T-cell (primary cell): ENCODE results near the gene RHCE. TPM values are rescaled to one million over a fixed set of nuclear protein-coding genes. Genes with fewer than 3 reads are reported as not detected.
"Not testable (repeated sequence)": the region's sequence is repeated elsewhere in the genome, so short reads cannot be mapped to it uniquely, and the experiment has no call there.

Source experiments
- ATAC-seq, 4 experiments: fragments of 200-7000 bp in 3 of 4; fragments of 150-1000 bp in 1 of 4; cut with Tn5 transposase; replicated peaks in 1 of 4; 1 replicate in 3 of 4; 2 replicates in 1 of 4; pipeline ENCODE4 v1.10.0; 2021; ENCODE audit warnings: moderate library complexity in 3 of 4, mild to moderate bottlenecking in 2 of 4, moderate number of reproducible peaks in 1 of 4
- CTCF ChIA-PET, 2 donors: fragments of 300-600 bp; sonication (Branson Sonifier 250); formaldehyde crosslinking; loops; one replicate each; lab custom pipeline; 2022; ENCODE audit warnings: antibody characterized with exemption in 2 of 2; lab: Charles Lee
- POLR2A ChIA-PET, 2 donors: fragments of 300-600 bp; sonication (Branson Sonifier 250); formaldehyde crosslinking; loops; one replicate each; lab custom pipeline; 2022; ENCODE audit warnings: antibody characterized with exemption in 2 of 2; lab: Charles Lee
- DNase-seq, 35 experiments: peaks; one replicate each; pipeline versions ENCODE4 v3.0.0 to v3.0.0-alpha.2; 2013 to 2023
- H3K27ac ChIP-seq: one replicate; pipeline ENCODE4 v1.5.1; 2013; ENCODE audit warnings: low read length
- H3K27me3 ChIP-seq, 2 experiments: replicated peaks in 1 of 2; 1 replicate in 1 of 2; 2 replicates in 1 of 2; pipeline versions ENCODE4 v1.6.1 to v1.7.0; 2013; ENCODE audit warnings: low read length in 1 of 2, mixed read lengths in 1 of 2; ENCODE audit not compliant: control insufficient read depth in 2 of 2, insufficient read depth in 2 of 2; ENCODE audit errors: extremely low read depth in 1 of 2
- H3K36me3 ChIP-seq, 2 donors: 1 replicate in 1 of 2; 2 replicates in 1 of 2; pipeline versions ENCODE4 v1.6.1 to v1.7.0; 2013; ENCODE audit warnings: low read length in 1 of 2; ENCODE audit not compliant: control insufficient read depth in 2 of 2, insufficient read depth in 1 of 2; ENCODE audit errors: extremely low read depth in 1 of 2
- H3K4me1 ChIP-seq, 2 experiments: 1 replicate in 1 of 2; 2 replicates in 1 of 2; pipeline versions ENCODE4 v1.6.1 to v1.7.0; 2013; ENCODE audit warnings: low read length in 2 of 2, mixed read lengths in 1 of 2; ENCODE audit not compliant: insufficient read depth in 2 of 2, control insufficient read depth in 1 of 2; ENCODE audit errors: extremely low read depth in 1 of 2
- H3K4me3 ChIP-seq, 2 donors: 1 replicate in 1 of 2; 2 replicates in 1 of 2; pipeline versions ENCODE4 v1.5.1 to v1.7.0; 2013; ENCODE audit warnings: mild to moderate bottlenecking in 2 of 2, low read length in 1 of 2, moderate library complexity in 1 of 2; ENCODE audit not compliant: control insufficient read depth in 1 of 2; ENCODE audit errors: extremely low read depth in 1 of 2
- H3K9me3 ChIP-seq: 2 replicates; pipeline ENCODE4 v1.7.0; 2013
- H3K27ac Mint-ChIP-seq, 2 donors: one replicate each; pipeline ENCODE4 v1.8.0; 2020 to 2021; ENCODE audit warnings: mild to moderate bottlenecking in 2 of 2, mixed read lengths in 2 of 2
- H3K27me3 Mint-ChIP-seq, 2 donors: one replicate each; pipeline ENCODE4 v1.8.0; 2021 to 2022; ENCODE audit warnings: mixed read lengths in 2 of 2
- H3K36me3 Mint-ChIP-seq: one replicate; pipeline ENCODE4 v1.8.0; 2021; ENCODE audit warnings: mixed read lengths
- H3K4me1 Mint-ChIP-seq, 3 donors: one replicate each; pipeline ENCODE4 v1.8.0; 2020 to 2022; ENCODE audit warnings: mixed read lengths in 3 of 3, mild to moderate bottlenecking in 1 of 3
- H3K4me3 Mint-ChIP-seq, 3 donors: one replicate each; pipeline ENCODE4 v1.8.0; 2020 to 2022; ENCODE audit warnings: mild to moderate bottlenecking in 3 of 3, mixed read lengths in 3 of 3, moderate library complexity in 3 of 3
- H3K9me3 Mint-ChIP-seq, 3 donors: one replicate each; pipeline ENCODE4 v1.8.0; 2020 to 2022; ENCODE audit warnings: mixed read lengths in 3 of 3
- WGBS: methylation state at CpG from one replicate; pipeline ENCODE4 v1.1.5; 2013; ENCODE audit warnings: missing lambda C conversion rate; ENCODE audit not compliant: insufficient coverage; 5-methylcytosine and 5-hydroxymethylcytosine counted together
- total RNA-seq, 35 experiments: library from RNA in 6 of 35; stranded (reverse) in 6 of 35; fragments of 120-200 nt in 1 of 35; gene quantifications; one replicate each; pipeline versions ENCODE4 v1.2.1 to v1.2.4 and lab custom pipeline; 2013 to 2026

RHCE gene
- total RNA-seq (1 to 10 TPM in 1 of 5 donors, under 1 TPM in 3, not detected in 1; 0.35 to 1.0 (median 0.63) TPM), total RNA-seq (lab: John Stamatoyannopoulos, UW) (0 to 1.1 (median 0.33) reads per million in 29 experiments)
- 0.46 TPM for total RNA-seq (2013)

DNA sequence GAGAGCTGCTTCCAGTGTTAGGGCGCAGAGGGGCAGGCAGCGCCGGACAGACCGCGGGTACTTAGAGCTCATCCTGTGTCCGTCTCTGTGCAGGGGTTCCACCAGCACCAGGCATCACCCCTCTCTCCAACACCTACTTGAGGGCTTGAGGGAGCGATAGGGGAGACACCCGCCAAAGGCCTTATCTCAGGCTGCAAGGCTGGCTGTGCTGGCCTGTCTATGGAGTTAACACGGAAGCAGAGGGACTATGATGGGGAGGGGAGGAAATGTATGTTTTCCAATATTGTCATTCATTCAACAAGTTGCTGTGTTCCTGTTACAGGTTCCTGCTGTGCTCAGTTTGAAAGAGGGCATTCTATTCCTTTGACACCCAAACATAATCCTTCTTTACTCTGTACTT is at the start of gene RHCE:
RHCE (minus strand) TSS at position 111 of the 400 bp plus-strand sequence; CDS start at position 72, 39 bp downstream.
- H3K9me3 Mint-ChIP-seq, H3K36me3 Mint-ChIP-seq, H3K27me3 Mint-ChIP-seq, H3K27ac ChIP-seq, H3K4me1 Mint-ChIP-seq, CTCF ChIA-PET, POLR2A ChIA-PET, H3K4me3 Mint-ChIP-seq, ATAC-seq, H3K4me3 ChIP-seq, DNase-seq, H3K27me3 ChIP-seq, H3K36me3 ChIP-seq, H3K4me1 ChIP-seq, H3K9me3 ChIP-seq, H3K27ac Mint-ChIP-seq: not testable (repeated sequence)
- no CpG with 5 or more reads among the region's 9 CpGs for WGBS

DNA sequence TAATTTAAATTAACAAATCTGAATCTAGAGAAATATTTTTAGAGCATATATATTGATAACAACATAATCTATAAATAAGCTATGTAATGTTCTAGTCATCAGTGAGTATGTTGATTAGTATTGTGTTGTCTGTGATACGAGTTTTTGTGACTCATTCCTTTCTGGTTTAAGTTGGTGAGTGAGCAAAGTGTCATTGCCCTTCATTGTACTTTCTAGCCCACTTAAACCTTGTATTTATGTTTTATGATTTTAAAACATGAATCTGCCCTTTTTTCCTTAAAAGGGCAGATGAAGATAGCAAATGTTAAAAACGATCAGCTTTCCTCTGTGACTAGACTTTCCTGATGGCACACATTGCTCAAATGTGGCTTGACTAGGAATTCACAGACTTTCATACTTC is 48.6 kb upstream of the RHCE start:
- Mint-ChIP-seq H3K36me3 (peaks cover 24% of the 10 kb centered on the region), H3K27ac (no peak overlapping the region), H3K4me1 (peaks cover 61 to 64% (median 62%) of the 10 kb centered on the region in 3 donors), H3K9me3 (no peaks in the 10 kb centered on the region), H3K4me3 (no peak overlapping the region), H3K27me3 (no peaks in the 10 kb centered on the region)
- ChIA-PET POLR2A (interaction anchor here in 1 of 2 donors (0.6 kb wide), 1 partner anchor 1778 kb away, joined by 5 read pairs; no protein-coding TSS in a partner anchor), CTCF (interaction anchor here in 1 of 2 donors (0.7 kb wide), 1 partner anchor 564 kb away, joined by 3 read pairs; no protein-coding TSS in a partner anchor)
- H3K4me3 ChIP-seq, result no peak overlapping the region
- peaks cover 11% of the 10 kb centered on the region in 2 experiments for H3K4me1 ChIP-seq
- H3K27ac ChIP-seq, result no peak overlapping the region
- H3K9me3 ChIP-seq, result no peaks in the 10 kb centered on the region
- no peaks in the 10 kb centered on the region for H3K27me3 ChIP-seq
- WGBS, result 88% methylated on average over 1 of the region's 2 CpGs
- ATAC-seq (no peak), DNase-seq (no peak)
- H3K36me3 ChIP-seq, result peaks cover 0 to 9% of the 10 kb centered on the region in 2 donors

DNA sequence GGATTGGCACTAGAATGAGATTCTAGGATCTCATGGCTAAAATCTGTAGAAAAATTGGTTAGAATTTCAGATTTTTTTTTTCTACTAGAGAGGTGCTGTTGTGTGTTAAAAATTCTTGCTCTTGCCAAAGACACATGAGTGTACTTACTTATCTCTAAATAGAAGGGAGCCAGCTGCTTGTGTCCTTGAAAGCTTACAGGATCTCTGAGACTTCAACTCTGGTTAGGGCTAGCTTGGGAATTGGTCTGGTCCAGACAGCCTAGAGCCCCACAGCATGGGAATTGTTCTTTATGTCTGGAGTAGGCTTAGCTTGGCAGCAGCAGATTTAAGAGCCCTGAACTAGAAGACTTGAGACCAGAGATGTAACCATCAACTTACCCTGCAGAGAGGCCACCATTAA is 47.4 kb upstream of the RHCE start:
- Mint-ChIP-seq H3K4me1 (peaks cover 50 to 52% (median 50%) of the 10 kb centered on the region in 3 donors), H3K9me3 (no peaks in the 10 kb centered on the region), H3K36me3 (peaks cover 24% of the 10 kb centered on the region), H3K27me3 (no peaks in the 10 kb centered on the region), H3K4me3 (peak overlapping the region in 1 of 3 donors; percentile 25), H3K27ac (peak overlapping the region; percentile 77 to 84)
- POLR2A ChIA-PET, result interaction anchor here (0.6 to 0.7 kb wide), 5 partner anchors 11 to 1086 kb away, joined by 3 to 6 read pairs (median 4); no protein-coding TSS in a partner anchor
- Histone ChIP-seq H3K27me3 (no peaks in the 10 kb centered on the region), H3K36me3 (peaks cover 0 to 9% of the 10 kb centered on the region in 2 donors), H3K4me3 (no peak overlapping the region), H3K9me3 (no peaks in the 10 kb centered on the region), H3K27ac (no peak overlapping the region), H3K4me1 (peaks cover under 1 to 6% of the 10 kb centered on the region in 2 experiments)
- DNase-seq (no peak), ATAC-seq (no peak)
- CTCF ChIA-PET, result interaction anchor here (0.6 to 1.3 kb wide), 2 partner anchors 20 to 1312 kb away, joined by 3 to 6 read pairs; no protein-coding TSS in a partner anchor

DNA sequence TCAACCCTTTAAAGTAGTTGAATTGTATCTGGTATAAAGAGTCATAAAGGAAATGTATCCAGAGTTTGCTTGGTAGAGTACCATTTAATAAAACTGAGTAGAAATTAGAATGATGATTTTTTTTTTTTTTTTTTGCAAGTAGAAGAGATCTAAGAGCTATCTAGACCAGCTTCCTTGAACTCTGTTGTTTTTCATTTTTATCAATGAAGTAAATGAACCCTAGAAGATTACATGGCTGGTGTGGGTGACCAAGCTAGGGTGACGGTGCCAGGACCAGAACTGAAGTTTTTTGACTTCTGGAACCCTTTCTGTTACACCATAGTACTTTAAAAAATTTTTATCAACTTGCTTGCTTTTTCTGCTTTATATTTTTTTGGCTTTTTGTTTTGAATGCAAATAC is 47.0 kb upstream of the RHCE start:
- Histone ChIP-seq H3K9me3 (no peaks in the 10 kb centered on the region), H3K36me3 (peaks cover under 1 to 9% of the 10 kb centered on the region in 2 donors), H3K27ac (no peak overlapping the region), H3K27me3 (no peaks in the 10 kb centered on the region), H3K4me1 (peaks cover 0 to 6% of the 10 kb centered on the region in 2 experiments), H3K4me3 (no peak overlapping the region)
- peaks cover 24% of the 10 kb centered on the region for H3K36me3 Mint-ChIP-seq
- H3K27ac Mint-ChIP-seq, result peak overlapping the region; percentile 77 to 84
- no peak for DNase-seq
- H3K9me3 Mint-ChIP-seq, result no peaks in the 10 kb centered on the region
- ChIA-PET POLR2A (interaction anchor here (0.6 to 0.7 kb wide), 5 partner anchors 12 to 1085 kb away, joined by 3 to 6 read pairs (median 4); no protein-coding TSS in a partner anchor), CTCF (interaction anchor here (0.6 to 1.3 kb wide), 2 partner anchors 20 to 1312 kb away, joined by 3 to 6 read pairs; no protein-coding TSS in a partner anchor)
- peak overlapping the region in 1 of 3 donors; percentile 25 for H3K4me3 Mint-ChIP-seq
- H3K4me1 Mint-ChIP-seq, result peaks cover 45 to 48% (median 46%) of the 10 kb centered on the region in 3 donors
- H3K27me3 Mint-ChIP-seq, result no peaks in the 10 kb centered on the region
- ATAC-seq, result peak in 2 of 4 experiments; percentile 27 to 45
- WGBS, result no CpG with 5 or more reads among the region's 1 CpG

DNA sequence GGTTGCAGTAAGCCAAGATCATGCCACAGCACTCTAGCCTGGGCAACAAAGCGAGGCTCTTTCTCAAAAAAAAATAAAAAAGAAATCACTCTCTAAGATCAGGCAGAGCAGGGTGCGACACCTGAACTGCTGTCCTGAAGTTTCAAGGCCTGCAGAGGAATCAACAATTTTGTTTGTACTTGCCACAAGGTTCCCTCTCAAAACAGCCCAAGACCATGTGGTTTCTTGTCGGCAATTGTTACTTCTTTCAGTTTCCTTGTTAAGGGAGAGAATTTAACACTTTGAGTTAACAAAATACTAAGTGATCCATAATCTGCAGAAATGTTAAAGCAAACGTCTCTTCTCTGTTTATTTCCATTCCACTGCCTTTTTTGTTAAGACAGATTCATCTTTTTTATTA is 46.6 kb upstream of the RHCE start:
- Histone ChIP-seq H3K4me3 (no peak overlapping the region), H3K27me3 (no peaks in the 10 kb centered on the region), H3K4me1 (peaks cover 0 to 6% of the 10 kb centered on the region in 2 experiments), H3K9me3 (no peaks in the 10 kb centered on the region), H3K27ac (no peak overlapping the region), H3K36me3 (peaks cover 5 to 9% of the 10 kb centered on the region in 2 donors)
- Mint-ChIP-seq H3K4me1 (peaks cover 41 to 47% (median 44%) of the 10 kb centered on the region in 3 donors), H3K4me3 (peak overlapping the region in 1 of 3 donors; percentile 25), H3K27me3 (no peaks in the 10 kb centered on the region), H3K9me3 (no peaks in the 10 kb centered on the region), H3K36me3 (peaks cover 27% of the 10 kb centered on the region), H3K27ac (peak overlapping the region; percentile 77 to 84)
- DNase-seq (peak in 1 of 35 experiments; percentile 15), ATAC-seq (peak in 3 of 4 experiments; percentile 51 to 66 (median 53))
- CTCF ChIA-PET, result interaction anchor here in 1 of 2 donors (1.3 kb wide), 1 partner anchor 20 kb away, joined by 6 read pairs; no protein-coding TSS in a partner anchor
- POLR2A ChIA-PET, result no interaction called here
- WGBS, result 60% methylated on average over 1 of the region's 4 CpGs

DNA sequence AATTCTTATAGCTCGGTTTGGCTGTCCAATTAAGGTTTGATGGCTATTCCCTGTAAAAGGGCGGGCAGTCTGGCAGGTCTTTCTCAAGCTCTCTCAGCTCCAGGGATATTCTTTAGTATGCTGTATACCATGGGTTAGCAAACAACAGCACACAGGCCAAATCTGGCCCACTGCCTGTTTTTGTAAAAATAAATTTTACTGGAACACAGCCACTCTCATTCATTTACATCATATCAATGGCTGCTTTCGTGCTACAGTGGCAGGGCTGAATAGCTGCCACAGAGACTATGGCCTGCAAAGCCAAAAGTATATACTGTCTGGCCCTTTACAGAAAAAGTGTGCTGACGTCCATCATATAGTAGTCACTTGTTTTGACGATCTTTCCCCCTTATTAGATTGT is 42.1 kb upstream of the RHCE start:
- Mint-ChIP-seq H3K27me3 (no peaks in the 10 kb centered on the region), H3K4me1 (peaks cover 18 to 30% (median 28%) of the 10 kb centered on the region in 3 donors), H3K4me3 (no peak overlapping the region), H3K9me3 (peaks cover 0 to 4% (median 0%) of the 10 kb centered on the region in 3 donors), H3K36me3 (peaks cover 45% of the 10 kb centered on the region), H3K27ac (peak overlapping the region in 1 of 2 donors; percentile 46)
- Histone ChIP-seq H3K27me3 (no peaks in the 10 kb centered on the region), H3K4me1 (peaks cover 0 to 4% of the 10 kb centered on the region in 2 experiments), H3K27ac (no peak overlapping the region), H3K9me3 (no peaks in the 10 kb centered on the region), H3K36me3 (peaks cover 7 to 36% of the 10 kb centered on the region in 2 donors), H3K4me3 (no peak overlapping the region)
- DNase-seq (no peak), ATAC-seq (no peak)
- CTCF ChIA-PET, result interaction anchor here in 1 of 2 donors (0.9 kb wide), 1 partner anchor 31 kb away, joined by 3 read pairs; no protein-coding TSS in a partner anchor
- 100% methylated on average over 1 of the region's 5 CpGs for WGBS
- POLR2A ChIA-PET, result interaction anchor here in 1 of 2 donors (0.6 kb wide), 1 partner anchor 579 kb away, joined by 3 read pairs; no protein-coding TSS in a partner anchor
